CD14-positive monocyte (primary cell): ENCODE results near the gene PEMT. TPM values are rescaled to one million over a fixed set of nuclear protein-coding genes. Genes with fewer than 3 reads are reported as not detected.

Source experiments
- DNase-seq, 3 donors: peaks; one replicate each; pipeline ENCODE4 v3.0.0-alpha.2; 2011 to 2022
- H2AFZ ChIP-seq: 2 replicates; pipeline ENCODE4 v1.6.0; 2012; ENCODE audit warnings: mild to moderate bottlenecking, low read depth, low read length, inconsistent platforms; ENCODE audit not compliant: insufficient read depth, poor library complexity, severe bottlenecking
- H3K27ac ChIP-seq, 2 donors: 1 replicate in 1 of 2; 2 replicates in 1 of 2; pipeline ENCODE4 v1.5.1; 2012 to 2013; ENCODE audit warnings: low read length in 2 of 2, control low read depth in 1 of 2, inconsistent platforms in 1 of 2, low read depth in 1 of 2, mild to moderate bottlenecking in 1 of 2
- H3K27me3 ChIP-seq, 2 donors: one replicate each; pipeline versions ENCODE4 v1.6.0 to v1.6.1; 2011 to 2013; ENCODE audit warnings: low read length in 2 of 2; ENCODE audit not compliant: control insufficient read depth in 2 of 2, insufficient read depth in 2 of 2
- H3K36me3 ChIP-seq, 2 donors: replicated peaks in 1 of 2; 1 replicate in 1 of 2; 2 replicates in 1 of 2; pipeline versions ENCODE4 v1.5.1 to v1.6.1; 2012 to 2013; ENCODE audit warnings: low read length in 2 of 2, control low read depth in 1 of 2, inconsistent platforms in 1 of 2, mild to moderate bottlenecking in 1 of 2; ENCODE audit not compliant: insufficient read depth in 2 of 2, control insufficient read depth in 1 of 2
- H3K4me1 ChIP-seq, 2 donors: 1 replicate in 1 of 2; 2 replicates in 1 of 2; pipeline versions ENCODE4 v1.5.1 to v1.6.1; 2012 to 2013; ENCODE audit warnings: low read length in 2 of 2, control low read depth in 1 of 2, inconsistent platforms in 1 of 2, mild to moderate bottlenecking in 1 of 2, moderate library complexity in 1 of 2; ENCODE audit not compliant: insufficient read depth in 2 of 2, control insufficient read depth in 1 of 2
- H3K4me2 ChIP-seq: replicated peaks from 2 replicates; pipeline ENCODE3; 2012; ENCODE audit warnings: low read length, moderate library complexity, mild to moderate bottlenecking; ENCODE audit not compliant: poor library complexity, severe bottlenecking; ENCODE audit errors: extremely low read depth
- H3K4me3 ChIP-seq, 3 experiments: fragments of 200-600 bp in 1 of 3; sonication (generic) in 1 of 3; replicated peaks in 1 of 3; 1 replicate in 2 of 3; 2 replicates in 1 of 3; pipeline ENCODE4 v1.5.1; 2011 to 2013; ENCODE audit warnings: low read length in 3 of 3, mild to moderate bottlenecking in 3 of 3, control low read depth in 2 of 3, low read depth in 2 of 3, inconsistent platforms in 1 of 3, moderate library complexity in 1 of 3
- H3K79me2 ChIP-seq: 2 replicates; pipeline ENCODE4 v1.6.0; 2012; ENCODE audit warnings: mild to moderate bottlenecking, control low read depth, inconsistent platforms, low read length, moderate library complexity; ENCODE audit not compliant: insufficient read depth
- H3K9ac ChIP-seq: 2 replicates; pipeline ENCODE4 v1.6.0; 2017; ENCODE audit warnings: low read length, mild to moderate bottlenecking; ENCODE audit not compliant: insufficient read depth, poor library complexity, severe bottlenecking
- H3K9me3 ChIP-seq, 2 donors: replicated peaks in 1 of 2; 1 replicate in 1 of 2; 2 replicates in 1 of 2; pipeline versions ENCODE4 v1.5.1 to v1.6.1; 2012 to 2013; ENCODE audit warnings: low read length in 2 of 2, control low read depth in 1 of 2; ENCODE audit not compliant: control insufficient read depth in 1 of 2, insufficient read depth in 1 of 2
- H4K20me1 ChIP-seq: 2 replicates; pipeline ENCODE4 v1.6.0; 2012; ENCODE audit warnings: mild to moderate bottlenecking, low read length, control low read depth, moderate library complexity; ENCODE audit not compliant: insufficient read depth
- H3K27ac Mint-ChIP-seq, 7 donors: one replicate each; pipeline ENCODE4 v1.8.0; 2020; ENCODE audit warnings: mild to moderate bottlenecking in 7 of 7, mixed read lengths in 7 of 7, moderate library complexity in 6 of 7, inconsistent platforms in 2 of 7
- H3K27me3 Mint-ChIP-seq, 3 donors: one replicate each; pipeline ENCODE4 v1.8.0; 2021 to 2022; ENCODE audit warnings: low read depth in 3 of 3, mild to moderate bottlenecking in 3 of 3, mixed read lengths in 3 of 3, moderate library complexity in 3 of 3, inconsistent platforms in 1 of 3
- H3K36me3 Mint-ChIP-seq, 2 donors: one replicate each; pipeline ENCODE4 v1.8.0; 2020; ENCODE audit warnings: mixed read lengths in 2 of 2, inconsistent platforms in 1 of 2, mild to moderate bottlenecking in 1 of 2
- H3K4me1 Mint-ChIP-seq: one replicate; pipeline ENCODE4 v1.8.0; 2020; ENCODE audit warnings: mild to moderate bottlenecking, mixed read lengths
- H3K4me3 Mint-ChIP-seq, 2 donors: one replicate each; pipeline ENCODE4 v1.8.0; 2020; ENCODE audit warnings: mild to moderate bottlenecking in 2 of 2, mixed read lengths in 2 of 2, moderate library complexity in 1 of 2
- H3K9me3 Mint-ChIP-seq, 7 donors: one replicate each; pipeline ENCODE4 v1.8.0; 2020 to 2022; ENCODE audit warnings: mixed read lengths in 7 of 7, mild to moderate bottlenecking in 6 of 7, moderate library complexity in 6 of 7, inconsistent platforms in 2 of 7
- WGBS: methylation state at CpG from one replicate; pipeline ENCODE4 v1.1.5; 2013; ENCODE audit warnings: missing lambda C conversion rate; ENCODE audit not compliant: insufficient coverage; 5-methylcytosine and 5-hydroxymethylcytosine counted together
- intact Hi-C, 2 donors: fragments of 100-400 bp; cut with micrococcal nuclease; formaldehyde crosslinking; loops; one replicate each; pipeline versions ENCODE4 v1.15.0 to v1.15.1; 2023
- polyA plus RNA-seq, 3 donors: library from polyadenylated mRNA; depleted of rRNA in 1 of 3; unstranded in 2 of 3; stranded (reverse) in 1 of 3; fragments of 300-500 nt in 2 of 3; fragments of >200 nt in 1 of 3; fragmentation: Illumina TruSeq in 2 of 3; gene quantifications; 1 replicate in 2 of 3; 2 replicates in 1 of 3; pipeline ENCODE4 v1.2.3, GENCODE V29; 2012 to 2021
- TF ChIP-seq, protein P1 (sequence below): fragments of 200-600 bp; IDR thresholded peaks from one replicate; pipeline ENCODE4 v1.8.0; 2022; ENCODE audit warnings: antibody characterized with exemption, mild to moderate bottlenecking

PEMT gene
- polyA plus RNA-seq, 3 donors, result 26.7 to 41.0 (median 38.4) TPM

DNA sequence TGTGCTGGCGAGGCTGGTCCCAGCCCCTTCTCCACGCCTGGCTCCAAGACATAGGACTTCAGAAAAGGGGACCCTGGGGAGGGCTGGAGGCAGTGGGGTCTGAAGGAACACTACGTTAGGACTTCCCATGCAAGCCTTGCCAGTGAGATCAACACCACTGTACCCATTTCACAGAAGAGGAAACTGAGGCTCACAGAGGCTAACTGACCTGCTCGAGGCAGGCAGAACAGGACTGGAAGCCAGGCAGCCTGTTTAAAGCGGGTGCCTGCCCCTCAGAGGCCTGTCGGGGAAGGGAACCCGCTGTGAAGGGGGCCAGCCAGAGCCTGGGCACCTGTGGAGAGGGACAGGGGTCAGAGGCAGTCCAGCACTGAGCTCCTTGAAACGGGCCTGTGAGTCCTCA is 32.3 kb downstream of the PEMT start:
- Histone ChIP-seq H3K9ac (no peak overlapping the region), H3K4me3 (no peak overlapping the region), H3K36me3 (no peaks in the 10 kb centered on the region), H2AFZ (no peak overlapping the region), H3K4me1 (peaks cover 6 to 10% of the 10 kb centered on the region in 2 donors), H3K79me2 (no peaks in the 10 kb centered on the region), H3K9me3 (no peaks in the 10 kb centered on the region), H3K4me2 (no peak overlapping the region), H4K20me1 (no peaks in the 10 kb centered on the region), H3K27me3 (no peaks in the 10 kb centered on the region), H3K27ac (no peak overlapping the region)
- Mint-ChIP-seq H3K27ac (peak overlapping the region in 1 of 7 donors; percentile 35), H3K9me3 (no peaks in the 10 kb centered on the region), H3K27me3 (peaks cover 0 to 1% (median 0%) of the 10 kb centered on the region in 3 donors), H3K4me3 (no peak overlapping the region), H3K36me3 (peaks cover 0 to 2% of the 10 kb centered on the region in 2 donors), H3K4me1 (peaks cover 5% of the 10 kb centered on the region)
- intact Hi-C loops, result no loop called here
- DNase-seq, result no peak
- WGBS, result 92% methylated on average over 5 of the region's 8 CpGs
- TF ChIP-seq, protein P1, sequence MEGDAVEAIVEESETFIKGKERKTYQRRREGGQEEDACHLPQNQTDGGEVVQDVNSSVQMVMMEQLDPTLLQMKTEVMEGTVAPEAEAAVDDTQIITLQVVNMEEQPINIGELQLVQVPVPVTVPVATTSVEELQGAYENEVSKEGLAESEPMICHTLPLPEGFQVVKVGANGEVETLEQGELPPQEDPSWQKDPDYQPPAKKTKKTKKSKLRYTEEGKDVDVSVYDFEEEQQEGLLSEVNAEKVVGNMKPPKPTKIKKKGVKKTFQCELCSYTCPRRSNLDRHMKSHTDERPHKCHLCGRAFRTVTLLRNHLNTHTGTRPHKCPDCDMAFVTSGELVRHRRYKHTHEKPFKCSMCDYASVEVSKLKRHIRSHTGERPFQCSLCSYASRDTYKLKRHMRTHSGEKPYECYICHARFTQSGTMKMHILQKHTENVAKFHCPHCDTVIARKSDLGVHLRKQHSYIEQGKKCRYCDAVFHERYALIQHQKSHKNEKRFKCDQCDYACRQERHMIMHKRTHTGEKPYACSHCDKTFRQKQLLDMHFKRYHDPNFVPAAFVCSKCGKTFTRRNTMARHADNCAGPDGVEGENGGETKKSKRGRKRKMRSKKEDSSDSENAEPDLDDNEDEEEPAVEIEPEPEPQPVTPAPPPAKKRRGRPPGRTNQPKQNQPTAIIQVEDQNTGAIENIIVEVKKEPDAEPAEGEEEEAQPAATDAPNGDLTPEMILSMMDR, result no peak

GRCh38 chr17:17558431-17558830 is 33.1 kb downstream of the PEMT start:
- Mint-ChIP-seq H3K9me3 (no peaks in the 10 kb centered on the region), H3K4me1 (peaks cover 5% of the 10 kb centered on the region), H3K4me3 (no peak overlapping the region), H3K27me3 (peaks cover 0 to 1% (median 0%) of the 10 kb centered on the region in 3 donors), H3K27ac (peak overlapping the region in 1 of 7 donors; percentile 48), H3K36me3 (peaks cover 0 to 2% of the 10 kb centered on the region in 2 donors)
- Histone ChIP-seq H3K36me3 (no peaks in the 10 kb centered on the region), H2AFZ (no peak overlapping the region), H3K9ac (no peak overlapping the region), H3K4me3 (no peak overlapping the region), H4K20me1 (no peaks in the 10 kb centered on the region), H3K4me2 (no peak overlapping the region), H3K79me2 (no peaks in the 10 kb centered on the region), H3K4me1 (peaks cover 6 to 10% of the 10 kb centered on the region in 2 donors), H3K27me3 (no peaks in the 10 kb centered on the region), H3K9me3 (no peaks in the 10 kb centered on the region), H3K27ac (no peak overlapping the region)
- WGBS, result 91% methylated on average over 7 of the region's 8 CpGs
- TF ChIP-seq, protein P1, result no peak
- DNase-seq, result no peak
- intact Hi-C loops, result no loop called here
